ENCODE data around the gene THAP9. TPM values are rescaled to one million over a fixed set of nuclear protein-coding genes. Genes with fewer than 3 reads are reported as not detected.
"Not testable (repeated sequence)": the region's sequence is repeated elsewhere in the genome, so short reads cannot be mapped to it uniquely, and the experiment has no call there.

THAP9 gene
- polyA plus RNA-seq, 2 of the 4 experiments (the other 2 are of a cell fraction): 1.7 to 5.3 TPM

DNA sequence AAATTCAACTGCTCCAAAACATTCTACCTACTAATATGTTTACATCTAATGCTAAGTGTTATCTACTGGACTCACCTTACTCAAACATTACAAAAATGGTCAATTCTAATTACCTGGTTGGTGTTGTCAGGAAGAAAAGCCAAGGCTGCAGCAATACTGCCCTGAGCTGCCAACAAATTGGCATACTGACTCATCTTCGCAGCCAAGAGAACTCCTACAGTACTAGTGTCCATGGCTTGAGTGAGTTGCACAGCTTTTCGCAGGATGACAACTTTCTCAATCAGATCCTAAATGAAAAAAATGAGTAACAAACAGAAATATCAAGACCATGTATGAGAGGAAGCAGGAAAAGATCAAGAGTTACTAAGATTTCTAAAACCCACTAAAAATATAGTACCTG is 49.2 kb upstream of the THAP9 start:
- ATAC-seq: no peak
- no peak for FAIRE-seq
- no peak overlapping the region for H3K27ac ChIP-seq
- no peak overlapping the region for H3K4me3 ChIP-seq
- no peaks in the 10 kb centered on the region for H3K4me1 ChIP-seq
- 94% methylated on average over 2 of the region's 2 CpGs for WGBS (ENCODE audit: missing lambda C conversion rate)
- ChIA-PET CTCF (interaction anchor here (0.7 to 1.4 kb wide), 3 partner anchors 9 to 1173 kb away, joined by 3 to 5 read pairs (median 3); no protein-coding TSS in a partner anchor), POLR2A (no interaction called here)
- no peak for DNase-seq (ENCODE audit: low read depth in 1 of 2, low spot score in 1 of 2)
- no peak overlapping the region for H3K4me2 ChIP-seq
- H3K9me3 ChIP-seq: no peaks in the 10 kb centered on the region
- TF ChIP-seq, protein P1, sequence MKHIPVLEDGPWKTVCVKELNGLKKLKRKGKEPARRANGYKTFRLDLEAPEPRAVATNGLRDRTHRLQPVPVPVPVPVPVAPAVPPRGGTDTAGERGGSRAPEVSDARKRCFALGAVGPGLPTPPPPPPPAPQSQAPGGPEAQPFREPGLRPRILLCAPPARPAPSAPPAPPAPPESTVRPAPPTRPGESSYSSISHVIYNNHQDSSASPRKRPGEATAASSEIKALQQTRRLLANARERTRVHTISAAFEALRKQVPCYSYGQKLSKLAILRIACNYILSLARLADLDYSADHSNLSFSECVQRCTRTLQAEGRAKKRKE (CRISPR knock-in tag; IDR thresholded peaks at IDR 0.05; ENCODE audit: low read depth): no peak
- TF ChIP-seq ZC3H11A (IDR thresholded peaks at IDR 0.05) (no peak), ZNF302 (CRISPR knock-in tag; IDR thresholded peaks at IDR 0.05) (no peak), CHD2 (IDR thresholded peaks at IDR 0.05; ENCODE audit: low read length, partially characterized antibody) (no peak), CEBPB (IDR thresholded peaks at IDR 0.05) (no peak), SREBF2 (IDR thresholded peaks at IDR 0.05) (no peak), KDM5A (IDR thresholded peaks at IDR 0.05) (no peak), HEYL (CRISPR knock-in tag; IDR thresholded peaks at IDR 0.05) (no peak), PHF8 (IDR thresholded peaks at IDR 0.05; ENCODE audit: borderline replicate concordance, low read depth) (no peak)
- TF ChIP-seq, protein P2, sequence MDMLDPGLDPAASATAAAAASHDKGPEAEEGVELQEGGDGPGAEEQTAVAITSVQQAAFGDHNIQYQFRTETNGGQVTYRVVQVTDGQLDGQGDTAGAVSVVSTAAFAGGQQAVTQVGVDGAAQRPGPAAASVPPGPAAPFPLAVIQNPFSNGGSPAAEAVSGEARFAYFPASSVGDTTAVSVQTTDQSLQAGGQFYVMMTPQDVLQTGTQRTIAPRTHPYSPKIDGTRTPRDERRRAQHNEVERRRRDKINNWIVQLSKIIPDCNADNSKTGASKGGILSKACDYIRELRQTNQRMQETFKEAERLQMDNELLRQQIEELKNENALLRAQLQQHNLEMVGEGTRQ (IDR thresholded peaks at IDR 0.05): no peak
- TF ChIP-seq, protein P3, sequence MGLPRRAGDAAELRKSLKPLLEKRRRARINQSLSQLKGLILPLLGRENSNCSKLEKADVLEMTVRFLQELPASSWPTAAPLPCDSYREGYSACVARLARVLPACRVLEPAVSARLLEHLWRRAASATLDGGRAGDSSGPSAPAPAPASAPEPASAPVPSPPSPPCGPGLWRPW (IDR thresholded peaks at IDR 0.05): no peak

DNA sequence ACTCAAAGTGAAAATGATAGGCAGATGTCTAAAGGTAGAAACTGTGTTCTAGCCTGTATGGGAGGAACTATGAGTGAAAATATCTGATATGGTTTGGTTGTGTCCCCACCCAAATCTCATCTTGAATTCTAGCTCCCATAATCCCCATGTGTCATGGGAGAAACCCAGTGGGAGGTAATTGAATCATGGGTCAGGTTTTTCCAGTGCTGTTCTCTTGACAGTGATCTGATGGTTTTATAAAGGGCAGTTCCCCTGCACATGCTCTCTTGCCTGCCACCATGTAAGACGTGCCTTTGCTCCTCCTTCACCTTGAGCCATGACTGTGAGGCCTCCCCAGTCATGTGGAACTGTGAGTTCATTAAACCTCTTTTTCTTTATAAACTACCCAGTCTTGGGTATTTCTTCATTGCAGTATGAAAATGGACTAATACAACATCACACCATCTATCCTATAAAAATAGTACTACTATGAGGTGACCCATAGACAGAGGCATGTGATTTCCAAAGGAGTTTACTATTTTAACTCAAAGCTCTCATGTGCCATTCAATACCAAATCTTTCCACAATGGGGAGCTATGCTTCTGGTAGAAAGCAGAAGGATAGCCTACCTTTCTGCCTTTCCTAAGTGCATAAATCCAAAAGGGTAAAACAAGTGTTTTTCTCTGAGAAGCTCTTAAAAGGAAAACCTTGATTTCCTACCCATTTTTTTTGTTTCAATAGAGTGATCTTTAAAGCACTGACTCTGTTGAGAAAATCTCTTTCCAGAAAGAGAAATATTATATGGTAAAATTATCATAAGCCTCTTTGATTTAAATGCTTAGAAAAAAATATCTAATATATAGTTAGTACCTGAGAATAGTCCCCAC is 48.4 kb upstream of the THAP9 start:
- 95% methylated on average over 1 of the region's 1 CpG for WGBS (ENCODE audit: missing lambda C conversion rate)

DNA sequence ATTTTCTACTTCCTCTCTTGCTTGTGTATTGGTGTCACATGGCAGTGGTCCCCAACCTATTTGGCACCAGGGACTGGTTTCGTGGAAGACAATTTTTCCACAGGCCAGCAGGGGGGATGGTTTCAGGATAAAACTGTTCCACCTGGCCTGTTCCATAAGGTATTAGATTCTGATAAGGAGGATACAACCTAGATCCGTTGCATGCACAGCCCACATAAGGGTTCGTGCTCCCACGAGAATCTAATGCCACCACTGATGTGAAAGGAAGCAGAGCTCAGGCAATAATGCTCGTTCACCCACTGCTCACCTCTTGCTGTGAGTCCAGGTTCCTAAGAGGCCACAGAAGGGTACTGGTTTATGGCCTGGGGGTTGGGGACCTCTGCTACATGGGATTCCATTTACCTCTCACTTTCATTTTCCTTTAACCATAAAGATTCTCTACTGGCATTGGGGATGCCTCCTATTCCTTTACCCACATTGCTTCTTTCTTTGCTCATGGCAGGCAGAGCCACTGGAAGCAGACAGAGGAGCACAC is 47.7 kb upstream of the THAP9 start:
- Histone ChIP-seq H3K4me2 (no peak overlapping the region), H3K27ac (no peak overlapping the region), H3K4me1 (no peaks in the 10 kb centered on the region), H3K4me3 (no peak overlapping the region), H3K9me3 (no peaks in the 10 kb centered on the region)
- ATAC-seq (peak in 1 of 2 experiments; percentile 65; a peak in 4 of 6 replicates), FAIRE-seq (no peak), DNase-seq (ENCODE audit: low read depth in 1 of 2, low spot score in 1 of 2) (peak in 1 of 2 experiments; percentile 11)
- ChIA-PET CTCF (interaction anchor here (1.5 kb wide), 1 partner anchor 36 kb away, joined by 13 read pairs; no protein-coding TSS in a partner anchor), POLR2A (no interaction called here)
- TF ChIP-seq CBX2 (IDR thresholded peaks at IDR 0.05; ENCODE audit: borderline replicate concordance, low read depth) (no peak), MAFK (IDR thresholded peaks at IDR 0.05; ENCODE audit: partially characterized antibody) (no peak), RNF2 (IDR thresholded peaks at IDR 0.05; ENCODE audit: borderline replicate concordance, low read depth) (no peak), FOSB (CRISPR knock-in tag; IDR thresholded peaks at IDR 0.05) (no peak), JUNB (IDR thresholded peaks at IDR 0.05) (no peak), RAD21 (conservative IDR thresholded peaks at IDR 0.05 in 1 of 2, IDR thresholded peaks at IDR 0.05 in 1 of 2) (no peak; a peak in 1 of 5 replicates), FOSL2 (IDR thresholded peaks at IDR 0.05) (no peak), FOSL2 (CRISPR knock-in tag; IDR thresholded peaks at IDR 0.05) (no peak)
- TF ChIP-seq, protein P4, sequence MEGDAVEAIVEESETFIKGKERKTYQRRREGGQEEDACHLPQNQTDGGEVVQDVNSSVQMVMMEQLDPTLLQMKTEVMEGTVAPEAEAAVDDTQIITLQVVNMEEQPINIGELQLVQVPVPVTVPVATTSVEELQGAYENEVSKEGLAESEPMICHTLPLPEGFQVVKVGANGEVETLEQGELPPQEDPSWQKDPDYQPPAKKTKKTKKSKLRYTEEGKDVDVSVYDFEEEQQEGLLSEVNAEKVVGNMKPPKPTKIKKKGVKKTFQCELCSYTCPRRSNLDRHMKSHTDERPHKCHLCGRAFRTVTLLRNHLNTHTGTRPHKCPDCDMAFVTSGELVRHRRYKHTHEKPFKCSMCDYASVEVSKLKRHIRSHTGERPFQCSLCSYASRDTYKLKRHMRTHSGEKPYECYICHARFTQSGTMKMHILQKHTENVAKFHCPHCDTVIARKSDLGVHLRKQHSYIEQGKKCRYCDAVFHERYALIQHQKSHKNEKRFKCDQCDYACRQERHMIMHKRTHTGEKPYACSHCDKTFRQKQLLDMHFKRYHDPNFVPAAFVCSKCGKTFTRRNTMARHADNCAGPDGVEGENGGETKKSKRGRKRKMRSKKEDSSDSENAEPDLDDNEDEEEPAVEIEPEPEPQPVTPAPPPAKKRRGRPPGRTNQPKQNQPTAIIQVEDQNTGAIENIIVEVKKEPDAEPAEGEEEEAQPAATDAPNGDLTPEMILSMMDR (IDR thresholded peaks at IDR 0.05): no peak
- whole genome bisulfite sequencing (ENCODE audit: missing lambda C conversion rate): 72% methylated on average over 5 of the region's 5 CpGs

More for the DNA sequence above, 48.4 kb upstream of the THAP9 start:
- no peak overlapping the region for H3K27ac ChIP-seq
- ChIA-PET CTCF (interaction anchor here (1.0 to 1.5 kb wide), 3 partner anchors 10 to 37 kb away, joined by 3 to 13 read pairs (median 5); no protein-coding TSS in a partner anchor), POLR2A (no interaction called here)
- FAIRE-seq: no peak
- no peak overlapping the region for H3K4me2 ChIP-seq
- TF ChIP-seq EHMT2 (IDR thresholded peaks at IDR 0.05; ENCODE audit: low read depth): no peak
- TF ChIP-seq, protein P4 (IDR thresholded peaks at IDR 0.05): peak; percentile 31
- TF ChIP-seq POLR2A (IDR thresholded peaks at IDR 0.05; ENCODE audit: low read length): no peak
- peak in 1 of 2 experiments; percentile 42; a peak in 3 of 5 replicates for TF ChIP-seq RAD21 (conservative IDR thresholded peaks at IDR 0.05 in 1 of 2, IDR thresholded peaks at IDR 0.05 in 1 of 2)
- no peaks in the 10 kb centered on the region for H3K9me3 ChIP-seq
- H3K4me3 ChIP-seq: no peak overlapping the region
- peak; percentile 71 to 72; a peak in 5 of 6 replicates for ATAC-seq
- no peaks in the 10 kb centered on the region for H3K4me1 ChIP-seq
- peak in 1 of 2 experiments; percentile 46 for DNase-seq (ENCODE audit: low read depth in 1 of 2, low spot score in 1 of 2)

DNA sequence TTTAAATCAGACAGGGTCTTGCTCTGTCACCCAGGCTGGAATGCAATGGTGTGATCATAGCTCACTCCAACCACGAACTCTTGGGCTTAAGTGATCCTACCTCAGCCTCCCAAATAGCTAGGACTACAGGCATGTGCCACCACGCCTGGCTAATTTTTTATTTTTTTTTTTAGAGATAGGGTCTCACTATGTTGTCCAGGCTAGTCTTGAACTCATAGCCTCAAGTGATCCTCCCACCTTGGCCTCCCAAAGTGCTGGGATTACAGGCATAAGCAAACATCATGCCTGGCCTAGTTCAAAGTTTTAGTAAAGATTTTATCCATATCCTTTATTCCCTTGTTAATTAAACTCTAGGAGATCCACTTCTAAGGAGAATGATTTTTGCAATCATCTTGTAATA is 40.0 kb upstream of the THAP9 start:
- H3K9me3 ChIP-seq; FAIRE-seq; H3K4me3 ChIP-seq; H3K27ac ChIP-seq; H3K4me2 ChIP-seq; ATAC-seq; DNase-seq (ENCODE audit: low read depth in 1 of 2, low spot score in 1 of 2); H3K4me1 ChIP-seq; POLR2A ChIA-PET: not testable (repeated sequence)
- CTCF ChIA-PET: interaction anchor here (0.7 kb wide), 1 partner anchor 18 kb away, joined by 3 read pairs; no protein-coding TSS in a partner anchor
- 92% methylated on average over 2 of the region's 2 CpGs for WGBS (ENCODE audit: missing lambda C conversion rate)
